GM10266 (cell line): ENCODE measurements around the gene SUSD3.

Experiments used
- DNase-seq: peaks from one replicate; pipeline ENCODE4 v3.0.0; 2012; ENCODE audit errors: extremely low spot score
- TF ChIP-seq, protein P1 (sequence below): IDR thresholded peaks from 2 replicates; pipeline ENCODE4 v1.5.1; 2012; ENCODE audit warnings: mild to moderate bottlenecking, low read depth; ENCODE audit not compliant: control insufficient read depth, insufficient read depth; ENCODE audit errors: missing control alignments

SUSD3 gene

GRCh38 chr9:93077811-93078210 lies 19.3 kb downstream of the SUSD3 start:
- DNase-seq, result no peak
- TF ChIP-seq, protein P1, sequence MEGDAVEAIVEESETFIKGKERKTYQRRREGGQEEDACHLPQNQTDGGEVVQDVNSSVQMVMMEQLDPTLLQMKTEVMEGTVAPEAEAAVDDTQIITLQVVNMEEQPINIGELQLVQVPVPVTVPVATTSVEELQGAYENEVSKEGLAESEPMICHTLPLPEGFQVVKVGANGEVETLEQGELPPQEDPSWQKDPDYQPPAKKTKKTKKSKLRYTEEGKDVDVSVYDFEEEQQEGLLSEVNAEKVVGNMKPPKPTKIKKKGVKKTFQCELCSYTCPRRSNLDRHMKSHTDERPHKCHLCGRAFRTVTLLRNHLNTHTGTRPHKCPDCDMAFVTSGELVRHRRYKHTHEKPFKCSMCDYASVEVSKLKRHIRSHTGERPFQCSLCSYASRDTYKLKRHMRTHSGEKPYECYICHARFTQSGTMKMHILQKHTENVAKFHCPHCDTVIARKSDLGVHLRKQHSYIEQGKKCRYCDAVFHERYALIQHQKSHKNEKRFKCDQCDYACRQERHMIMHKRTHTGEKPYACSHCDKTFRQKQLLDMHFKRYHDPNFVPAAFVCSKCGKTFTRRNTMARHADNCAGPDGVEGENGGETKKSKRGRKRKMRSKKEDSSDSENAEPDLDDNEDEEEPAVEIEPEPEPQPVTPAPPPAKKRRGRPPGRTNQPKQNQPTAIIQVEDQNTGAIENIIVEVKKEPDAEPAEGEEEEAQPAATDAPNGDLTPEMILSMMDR, result no peak

DNA sequence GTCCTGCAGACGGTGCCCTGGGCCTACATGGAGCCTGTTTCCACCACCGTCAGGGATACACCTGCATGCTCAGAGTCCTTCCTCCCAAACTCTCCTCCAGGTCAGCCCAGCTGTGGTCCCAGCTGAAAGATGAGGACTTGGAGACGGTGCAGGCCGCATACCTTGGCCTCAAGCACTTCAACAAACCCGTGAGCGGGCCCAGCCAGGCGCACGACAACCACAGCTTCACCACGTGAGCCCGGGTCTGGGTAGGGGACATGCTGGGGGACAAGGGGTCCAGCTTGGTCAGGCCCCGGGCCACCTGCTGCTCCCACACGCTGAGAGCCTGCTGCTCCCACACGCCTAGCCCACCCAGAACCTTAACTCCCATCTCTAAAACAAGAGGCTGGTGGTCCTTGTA lies 20.9 kb downstream of the SUSD3 start:
- TF ChIP-seq, protein P1, result no peak
- no peak for DNase-seq

DNA sequence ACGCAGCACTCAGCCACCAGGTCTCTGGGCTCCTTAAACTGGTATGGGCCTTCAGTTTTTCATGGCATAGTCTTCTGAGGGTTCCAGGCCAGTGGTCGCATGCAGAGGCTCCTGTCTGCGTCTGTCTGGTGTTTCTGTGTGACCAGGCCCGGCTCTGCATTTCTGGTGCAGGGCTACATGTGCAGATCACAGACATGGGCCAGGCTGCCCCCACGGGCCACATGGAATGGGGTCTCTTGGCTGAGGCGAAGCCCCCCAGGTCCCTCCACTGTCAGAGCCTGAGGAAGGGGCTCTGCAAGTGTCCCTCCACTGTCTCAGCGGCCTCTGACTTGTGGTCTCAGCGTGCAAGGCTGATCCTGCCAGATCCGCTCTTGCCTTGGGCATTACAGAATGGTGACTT lies 21.9 kb downstream of the SUSD3 start:
- TF ChIP-seq, protein P1, result no peak
- no peak for DNase-seq

GRCh38 chr9:93081081-93081529 lies 22.6 kb downstream of the SUSD3 start:
- TF ChIP-seq, protein P1, result no peak
- DNase-seq, result no peak

- TF ChIP-seq, protein P1, result no peak
- no peak for DNase-seq
These were observed 23.4 kb downstream of the SUSD3 start for GRCh38 chr9:93081931-93082330.

GRCh38 chr9:93082841-93083411 lies 24.4 kb downstream of the SUSD3 start:
- TF ChIP-seq, protein P1, result no peak
- no peak for DNase-seq

GRCh38 chr9:93083592-93084470 lies 25.3 kb downstream of the SUSD3 start:
- no peak for DNase-seq
- TF ChIP-seq, protein P1, result no peak
